Coronary artery (tissue), 2 donors: ENCODE results near the gene APBA2.

Experiments used
- DNase-seq: peaks from one replicate; pipeline ENCODE4 v3.0.0-alpha.2; 2017; ENCODE audit warnings: low spot score
- H3K27ac ChIP-seq, 2 donors: fragments of 200-600 bp; sonication (generic); one replicate each; pipeline ENCODE4 v1.5.1; 2016 to 2019
- H3K4me3 ChIP-seq: fragments of 200-600 bp; sonication (generic); 2 replicates; pipeline ENCODE4 v1.5.1; 2016; ENCODE audit warnings: mild to moderate bottlenecking, moderate library complexity
- TF ChIP-seq, protein P1 (sequence below): fragments of 200-600 bp; sonication (generic); IDR thresholded peaks from one replicate; pipeline ENCODE4 v1.5.1; 2019; ENCODE audit warnings: antibody characterized with exemption

Gene APBA2

DNA sequence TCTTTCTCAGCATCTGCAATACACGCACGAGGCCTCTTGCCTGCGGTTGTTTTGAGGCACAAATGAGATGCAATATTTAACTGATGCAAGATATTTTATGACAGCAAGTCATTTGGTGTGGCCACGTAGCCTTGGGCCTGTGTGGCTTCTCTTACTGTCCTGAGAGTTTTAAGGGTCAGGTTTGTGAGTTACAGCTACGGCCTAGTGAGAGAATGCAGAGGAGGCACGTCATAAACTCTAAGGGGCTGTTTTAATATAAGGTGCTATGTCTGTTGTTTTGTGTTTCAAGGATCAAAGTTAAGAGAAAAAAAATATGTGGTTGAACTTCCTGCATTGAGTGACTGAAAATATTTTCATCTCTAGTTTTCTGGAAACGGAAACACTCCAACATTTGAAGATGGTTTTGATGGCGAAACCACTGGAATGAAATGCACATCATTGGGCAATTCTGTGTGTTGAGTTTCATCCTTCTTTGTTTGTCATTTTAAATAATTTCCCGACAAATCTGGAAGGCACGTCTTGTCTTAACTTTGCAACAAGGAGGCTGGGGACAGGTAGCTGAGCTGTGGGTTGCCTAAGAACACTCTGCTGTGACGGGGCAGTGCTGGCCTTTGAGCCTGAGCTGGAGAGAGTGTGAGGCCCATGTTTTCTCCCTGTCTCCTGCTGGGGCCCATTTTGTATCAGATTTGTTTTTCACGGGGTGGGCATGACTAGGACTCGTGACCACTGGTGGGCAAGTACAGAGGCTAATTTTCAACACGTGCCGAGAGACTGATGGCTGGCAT is 5.1 kb downstream of the APBA2 start:
- no peak for DNase-seq
- Histone ChIP-seq H3K27ac (no peak overlapping the region), H3K4me3 (no peak overlapping the region)
- TF ChIP-seq, protein P1, sequence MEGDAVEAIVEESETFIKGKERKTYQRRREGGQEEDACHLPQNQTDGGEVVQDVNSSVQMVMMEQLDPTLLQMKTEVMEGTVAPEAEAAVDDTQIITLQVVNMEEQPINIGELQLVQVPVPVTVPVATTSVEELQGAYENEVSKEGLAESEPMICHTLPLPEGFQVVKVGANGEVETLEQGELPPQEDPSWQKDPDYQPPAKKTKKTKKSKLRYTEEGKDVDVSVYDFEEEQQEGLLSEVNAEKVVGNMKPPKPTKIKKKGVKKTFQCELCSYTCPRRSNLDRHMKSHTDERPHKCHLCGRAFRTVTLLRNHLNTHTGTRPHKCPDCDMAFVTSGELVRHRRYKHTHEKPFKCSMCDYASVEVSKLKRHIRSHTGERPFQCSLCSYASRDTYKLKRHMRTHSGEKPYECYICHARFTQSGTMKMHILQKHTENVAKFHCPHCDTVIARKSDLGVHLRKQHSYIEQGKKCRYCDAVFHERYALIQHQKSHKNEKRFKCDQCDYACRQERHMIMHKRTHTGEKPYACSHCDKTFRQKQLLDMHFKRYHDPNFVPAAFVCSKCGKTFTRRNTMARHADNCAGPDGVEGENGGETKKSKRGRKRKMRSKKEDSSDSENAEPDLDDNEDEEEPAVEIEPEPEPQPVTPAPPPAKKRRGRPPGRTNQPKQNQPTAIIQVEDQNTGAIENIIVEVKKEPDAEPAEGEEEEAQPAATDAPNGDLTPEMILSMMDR: no peak

- DNase-seq: no peak
- no peak overlapping the region for H3K27ac ChIP-seq
Observed at GRCh38 chr15:28891588-28891987, 5.8 kb downstream of the APBA2 start.

DNA sequence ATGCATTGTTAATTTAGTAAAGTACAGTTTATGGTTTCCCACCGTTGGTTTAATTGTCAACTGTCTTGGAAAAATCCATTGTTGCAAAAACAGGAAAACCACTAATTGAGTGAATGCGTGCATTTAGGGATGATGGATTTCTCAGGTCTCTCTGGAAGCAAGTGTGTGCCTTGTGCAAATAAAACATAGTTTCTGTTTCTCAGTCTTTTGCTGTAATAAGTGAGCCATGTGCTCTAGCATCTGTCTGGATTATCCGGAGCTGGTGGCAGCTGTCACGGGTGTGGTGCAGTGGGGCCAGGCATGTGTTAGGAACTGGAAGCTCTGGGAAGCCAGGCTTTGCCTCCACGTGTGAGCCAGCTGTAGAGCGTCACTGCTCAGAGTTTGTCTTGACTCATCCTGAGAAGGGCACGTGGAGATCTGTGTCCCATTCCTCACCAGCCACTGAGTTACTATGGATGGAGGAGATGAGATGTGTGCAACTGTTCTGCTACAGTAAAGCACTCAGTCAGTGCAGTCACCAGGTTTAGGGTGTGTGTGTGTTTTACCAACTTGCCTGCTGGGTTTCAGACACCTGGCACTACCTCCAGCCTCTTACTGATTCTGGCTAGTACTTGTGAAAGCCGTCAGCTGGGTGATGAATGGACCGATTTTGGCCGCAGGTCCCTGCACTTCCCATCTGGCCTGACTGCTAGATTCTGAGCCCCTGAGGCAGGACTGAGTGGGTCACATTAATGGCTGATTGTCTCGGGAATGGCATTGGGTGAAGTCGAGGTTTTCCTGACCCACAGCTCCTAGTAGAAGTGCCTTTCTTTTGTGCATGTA is 7.2 kb downstream of the APBA2 start:
- TF ChIP-seq, protein P1: no peak
- Histone ChIP-seq H3K27ac (no peak overlapping the region), H3K4me3 (no peak overlapping the region)
- no peak for DNase-seq

More at GRCh38 chr15:28891588-28891987, 5.8 kb downstream of the APBA2 start:
- no peak overlapping the region for H3K4me3 ChIP-seq
- TF ChIP-seq, protein P1: no peak

DNA sequence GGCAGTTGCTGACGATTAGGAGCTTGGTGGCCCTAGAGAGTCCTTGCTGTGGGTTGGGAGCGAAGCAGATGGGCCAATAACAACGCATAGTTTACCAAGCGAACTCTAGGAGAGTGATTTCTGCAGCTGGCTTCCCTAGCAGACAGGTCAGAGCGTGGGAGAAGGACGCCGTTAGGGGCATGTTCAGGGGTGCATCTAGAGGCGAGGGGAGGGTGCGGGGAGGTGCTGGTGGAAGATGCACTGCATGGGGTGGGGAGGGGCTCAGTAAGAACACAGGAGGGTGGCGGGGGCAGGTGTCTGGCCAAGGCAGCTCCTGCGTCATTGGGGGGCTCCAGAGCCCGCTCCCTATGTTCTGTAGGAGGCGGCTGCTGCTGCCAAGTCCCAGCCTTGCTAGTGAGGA is 8.9 kb downstream of the APBA2 start:
- no peak for DNase-seq
- H3K27ac ChIP-seq: no peak overlapping the region
- no peak overlapping the region for H3K4me3 ChIP-seq
- TF ChIP-seq, protein P1: no peak

DNA sequence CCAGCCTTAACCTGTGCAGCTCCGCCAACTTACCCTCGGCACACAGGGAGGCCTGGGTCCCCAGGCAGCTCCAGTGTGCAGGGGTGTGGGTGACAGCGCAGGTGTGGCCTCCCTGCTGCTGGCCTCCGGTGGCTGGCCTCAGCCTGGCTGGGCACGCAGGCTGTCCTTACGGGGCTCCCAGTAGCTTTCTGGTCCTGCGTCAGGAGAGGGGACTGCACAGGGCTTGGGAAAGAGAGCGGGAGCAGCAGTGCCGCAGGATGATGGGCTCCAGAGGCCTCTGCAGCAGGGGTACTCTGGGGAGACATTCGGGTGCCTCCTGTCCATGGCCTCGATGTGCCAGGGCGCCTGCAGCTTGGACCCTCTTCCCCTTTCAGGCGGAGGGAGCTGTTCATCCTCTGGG is 9.4 kb downstream of the APBA2 start:
- no peak overlapping the region for H3K4me3 ChIP-seq
- DNase-seq: no peak
- no peak overlapping the region for H3K27ac ChIP-seq
- TF ChIP-seq, protein P1: no peak

GRCh38 chr15:28895566-28895965 is 9.8 kb downstream of the APBA2 start:
- Histone ChIP-seq H3K27ac (no peak overlapping the region), H3K4me3 (no peak overlapping the region)
- TF ChIP-seq, protein P1: no peak
- DNase-seq: no peak
